H1 (cell line): Measurements from ENCODE around the gene ARSI. TPM values are rescaled to one million over a fixed set of nuclear protein-coding genes. Genes with fewer than 3 reads are reported as not detected.

Experiments
- CTCF ChIA-PET: fragments of 300-600 bp; sonication (Branson Sonifier 250); formaldehyde crosslinking; loops from one replicate; lab custom pipeline; 2021; ENCODE audit not compliant: partially characterized antibody; lab: Charles Lee
- POLR2A ChIA-PET: fragments of 300-600 bp; sonication (Branson Sonifier 250); formaldehyde crosslinking; loops from one replicate; lab custom pipeline; 2021; ENCODE audit warnings: inconsistent platforms; ENCODE audit not compliant: partially characterized antibody; lab: Charles Lee
- DNase-seq, 2 experiments: peaks; one replicate each; pipeline versions ENCODE4 v3.0.0 to v3.0.0-alpha.2; 2010 to 2022; ENCODE audit warnings: low spot score in 2 of 2, low read depth in 1 of 2, mixed read lengths in 1 of 2
- FAIRE-seq: peaks from 2 replicates; lab custom pipeline; 2011; peaks lifted over from hg19 to GRCh38; lab: Jason Lieb, UNC
- H2AFZ ChIP-seq: 2 replicates; pipeline ENCODE4 v1.8.1; 2012; ENCODE audit warnings: low read length, inconsistent platforms
- H2AK5ac ChIP-seq: 2 replicates; pipeline ENCODE4 v1.6.1; 2013; ENCODE audit warnings: low read depth, low read length
- H2BK120ac ChIP-seq: replicated peaks from 2 replicates; pipeline ENCODE3; 2013; ENCODE audit warnings: low read depth, low read length, inconsistent platforms
- H2BK12ac ChIP-seq: 2 replicates; pipeline ENCODE4 v1.6.1; 2013; ENCODE audit warnings: low read depth, low read length
- H2BK15ac ChIP-seq: 2 replicates; pipeline ENCODE4 v1.6.1; 2013; ENCODE audit warnings: low read length
- H2BK20ac ChIP-seq: 2 replicates; pipeline ENCODE4 v1.6.1; 2013; ENCODE audit warnings: low read length
- H2BK5ac ChIP-seq: 2 replicates; pipeline ENCODE4 v1.6.1; 2013; ENCODE audit warnings: low read depth, low read length
- H3K14ac ChIP-seq: 2 replicates; pipeline ENCODE4 v1.6.1; 2013; ENCODE audit warnings: inconsistent platforms; ENCODE audit not compliant: insufficient read length
- H3K18ac ChIP-seq: 2 replicates; pipeline ENCODE4 v1.6.1; 2013; ENCODE audit warnings: low read length; ENCODE audit errors: extremely low read depth
- H3K23ac ChIP-seq: 2 replicates; pipeline ENCODE4 v1.6.1; 2013; ENCODE audit warnings: inconsistent platforms; ENCODE audit not compliant: insufficient read length
- H3K23me2 ChIP-seq: 2 replicates; pipeline ENCODE4 v1.6.1; 2013; ENCODE audit warnings: low read depth, low read length
- H3K27ac ChIP-seq: 2 replicates; pipeline ENCODE4 v1.6.1; 2011; ENCODE audit warnings: low read depth, low read length, inconsistent platforms
- H3K27me3 ChIP-seq, 4 experiments: replicated peaks in 1 of 4; 1 replicate in 1 of 4; 2 replicates in 3 of 4; pipeline versions ENCODE4 v1.6.1 to v1.8.1; 2011 to 2013; ENCODE audit warnings: low read length in 3 of 4, mild to moderate bottlenecking in 3 of 4, inconsistent platforms in 2 of 4, mixed read lengths in 2 of 4, moderate library complexity in 1 of 4; ENCODE audit not compliant: control insufficient read depth in 3 of 4, insufficient read depth in 3 of 4; ENCODE audit errors: extremely low read depth in 1 of 4
- H3K36me3 ChIP-seq, 4 experiments: 2 replicates each; pipeline versions ENCODE4 v1.6.1 to v1.8.1; 2011 to 2013; ENCODE audit warnings: mild to moderate bottlenecking in 4 of 4, low read length in 3 of 4, moderate library complexity in 2 of 4, control low read depth in 1 of 4, inconsistent platforms in 1 of 4; ENCODE audit not compliant: insufficient read depth in 4 of 4, control insufficient read depth in 2 of 4
- H3K4ac ChIP-seq: replicated peaks from 2 replicates; pipeline ENCODE3; 2013; ENCODE audit warnings: low read length, low read depth, mixed read lengths, inconsistent platforms; ENCODE audit not compliant: insufficient read length
- H3K4me1 ChIP-seq, 4 experiments: replicated peaks in 1 of 4; 1 replicate in 1 of 4; 2 replicates in 3 of 4; pipeline versions ENCODE4 v1.6.1 to v1.8.1; 2011 to 2013; ENCODE audit warnings: low read length in 3 of 4, inconsistent platforms in 2 of 4, mixed read lengths in 1 of 4; ENCODE audit not compliant: insufficient read depth in 4 of 4, control insufficient read depth in 3 of 4
- H3K4me2 ChIP-seq, 2 experiments: 2 replicates each; pipeline versions ENCODE4 v1.6.1 to v1.8.1; 2011 to 2013; ENCODE audit warnings: low read depth in 2 of 2, low read length in 2 of 2, control low read depth in 1 of 2, inconsistent platforms in 1 of 2, mild to moderate bottlenecking in 1 of 2; ENCODE audit not compliant: insufficient read depth in 1 of 2
- H3K4me3 ChIP-seq, 4 experiments: fragments of 200-600, 300-600 bp in 1 of 4; sonication (generic), shearing (Covaris generic), sonication (Bioruptor Twin) in 1 of 4; 2 replicates each; pipeline versions ENCODE4 v1.5.1 to v1.8.1; 2011 to 2016; ENCODE audit warnings: low read length in 4 of 4, low read depth in 3 of 4, control low read depth in 2 of 4, inconsistent platforms in 2 of 4, mild to moderate bottlenecking in 2 of 4, mixed read lengths in 1 of 4, moderate library complexity in 1 of 4; ENCODE audit not compliant: insufficient read depth in 2 of 4; ENCODE audit errors: extremely low read depth in 1 of 4
- H3K56ac ChIP-seq: replicated peaks from 2 replicates; pipeline ENCODE3; 2013; ENCODE audit warnings: low read depth, mild to moderate bottlenecking, mixed read lengths, low read length, inconsistent platforms; ENCODE audit not compliant: insufficient read length
- H3K79me1 ChIP-seq: 2 replicates; pipeline ENCODE4 v1.6.1; 2013; ENCODE audit warnings: low read depth, low read length, control low read depth
- H3K79me2 ChIP-seq, 2 experiments: 2 replicates each; pipeline versions ENCODE4 v1.6.1 to v1.8.1; 2012 to 2013; ENCODE audit warnings: low read length in 2 of 2, mild to moderate bottlenecking in 2 of 2, inconsistent platforms in 1 of 2; ENCODE audit not compliant: insufficient read depth in 2 of 2, control insufficient read depth in 1 of 2
- H3K9ac ChIP-seq, 4 experiments: replicated peaks in 1 of 4; 1 replicate in 1 of 4; 2 replicates in 3 of 4; pipeline versions ENCODE4 v1.6.1 to v1.8.1; 2011 to 2013; ENCODE audit warnings: low read depth in 3 of 4, low read length in 3 of 4, control low read depth in 2 of 4, mild to moderate bottlenecking in 2 of 4, moderate library complexity in 2 of 4, inconsistent platforms in 1 of 4; ENCODE audit errors: extremely low read depth in 1 of 4
- H3K9me3 ChIP-seq, 2 experiments: 2 replicates each; pipeline versions ENCODE4 v1.6.1 to v1.8.1; 2012 to 2013; ENCODE audit warnings: mild to moderate bottlenecking in 2 of 2, moderate library complexity in 2 of 2, control low read depth in 1 of 2, inconsistent platforms in 1 of 2, low read depth in 1 of 2, low read length in 1 of 2, mixed read lengths in 1 of 2; ENCODE audit not compliant: insufficient read depth in 2 of 2
- H4K20me1 ChIP-seq, 2 experiments: replicated peaks in 1 of 2; 2 replicates each; pipeline versions ENCODE3 to v1.8.1; 2011 to 2013; ENCODE audit warnings: inconsistent platforms in 2 of 2, low read length in 2 of 2, mild to moderate bottlenecking in 1 of 2; ENCODE audit not compliant: insufficient read depth in 2 of 2, control insufficient read depth in 1 of 2
- H4K5ac ChIP-seq: 2 replicates; pipeline ENCODE4 v1.6.1; 2013; ENCODE audit warnings: low read length, low read depth, mixed read lengths, inconsistent platforms; ENCODE audit not compliant: insufficient read length
- H4K8ac ChIP-seq: 2 replicates; pipeline ENCODE4 v1.8.0; 2013; ENCODE audit warnings: mild to moderate bottlenecking, moderate library complexity, low read length, inconsistent platforms; ENCODE audit not compliant: insufficient read depth; ENCODE audit errors: extremely low read depth
- H4K91ac ChIP-seq: replicated peaks from 2 replicates; pipeline ENCODE3; 2013; ENCODE audit warnings: low read length, mixed read lengths, inconsistent platforms; ENCODE audit not compliant: insufficient read length
- CHD2 ChIP-seq: IDR thresholded peaks from 2 replicates; pipeline ENCODE4 v1.6.1; 2012; ENCODE audit warnings: low read length, improper control_type of control experiment
- MAX ChIP-seq: IDR thresholded peaks from 2 replicates; pipeline ENCODE4 v1.6.1; 2012; ENCODE audit warnings: inconsistent platforms
- SIN3A ChIP-seq, 2 experiments: IDR thresholded peaks in 1 of 2; conservative IDR thresholded peaks in 1 of 2; 2 replicates each; pipeline ENCODE4 v1.6.1; 2011 to 2012; ENCODE audit warnings: low read length in 2 of 2, improper control_type of control experiment in 1 of 2, low read depth in 1 of 2, mild to moderate bottlenecking in 1 of 2
- WGBS, 2 experiments: shearing (Covaris generic) in 1 of 2; methylation state at CpG; one replicate each; pipeline versions ENCODE4 v1.1.6 to v1.1.7; 2013 to 2015; ENCODE audit warnings: low lambda C conversion rate in 2 of 2, mixed read lengths in 2 of 2, inconsistent platforms in 1 of 2, low coverage in 1 of 2, missing lambda C conversion rate in 1 of 2; ENCODE audit not compliant: insufficient replicate concordance in 2 of 2, insufficient coverage in 1 of 2, insufficient read length in 1 of 2; ENCODE audit errors: extremely low coverage in 1 of 2, missing lambda C conversion rate in 1 of 2; 5-methylcytosine and 5-hydroxymethylcytosine counted together
- polyA plus RNA-seq, 7 experiments: library from polyadenylated mRNA; depleted of rRNA in 3 of 7; stranded (reverse) in 5 of 7; unstranded in 2 of 7; fragments of >200 nt in 5 of 7; fragments of 200-250 nt in 2 of 7; gene quantifications; 1 replicate in 5 of 7; 2 replicates in 1 of 7; 4 replicates in 1 of 7; pipeline versions ENCODE4 v1.2.1 to v1.2.3, GENCODE V29; 2011 to 2013; ENCODE audit warnings: missing spikeins in 2 of 7, mixed read lengths in 2 of 7
- total RNA-seq: library from RNA; stranded (reverse); fragmentation: NEBNext Ultra II Directional; extraction: Animal tissue kit (Norgen Biotek cat#: 25700); gene quantifications from 2 replicates; pipeline ENCODE4 v1.2.1, GENCODE V29; 2021

The ARSI gene
- total and polyA plus RNA-seq, 2 of the 8 experiments (the other 6 are each of a cell fraction or from before 2014, with no cell fraction given), result 4.5 to 6.7 TPM

GRCh38 chr5:150329881-150330876, 27.5 kb upstream of the ARSI start:
- 94% methylated on average over 17 of the region's 17 CpGs; no CpG with 5 or more reads in 1 of the 2 experiments for WGBS, 2 experiments
- CTCF ChIA-PET, result interaction anchor here (0.8 to 15.6 kb wide), 7 partner anchors 10 to 231 kb away, joined by 3 to 126 read pairs (median 3); no protein-coding TSS in a partner anchor

More at GRCh38 chr5:150329881-150330876, 27.5 kb upstream of the ARSI start:
- H2BK20ac ChIP-seq, result no peak overlapping the region
- H3K27ac ChIP-seq, result no peak overlapping the region
- no peaks in the 10 kb centered on the region for H3K9me3 ChIP-seq
- no peak overlapping the region for H2BK15ac ChIP-seq
- no peaks in the 10 kb centered on the region for H3K79me1 ChIP-seq
- H3K56ac ChIP-seq, result no peak overlapping the region
- H2BK12ac ChIP-seq, result no peak overlapping the region
- no peak overlapping the region for H3K9ac ChIP-seq
- POLR2A ChIA-PET, result no interaction called here
- H2AK5ac ChIP-seq, result no peak overlapping the region
- no peaks in the 10 kb centered on the region for H3K23me2 ChIP-seq
- H4K5ac ChIP-seq, result no peak overlapping the region
- TF ChIP-seq SIN3A (conservative IDR thresholded peaks at IDR 0.05 in 1 of 2, IDR thresholded peaks at IDR 0.05 in 1 of 2; ENCODE audit: low read depth in 1 of 2, low read length in 2 of 2), result no peak
- no peak for TF ChIP-seq CHD2
- TF ChIP-seq MAX, result no peak
- H3K79me2 ChIP-seq, result no peaks in the 10 kb centered on the region
- no peak overlapping the region for H2AFZ ChIP-seq
- peaks cover 0 to 2% (median 0%) of the 10 kb centered on the region in 4 experiments; a peak in 1 of 7 replicates for H3K4me1 ChIP-seq
- no peak overlapping the region for H2BK5ac ChIP-seq
- H3K36me3 ChIP-seq, result no peaks in the 10 kb centered on the region
- H3K23ac ChIP-seq, result no peak overlapping the region
- H4K8ac ChIP-seq, result no peak overlapping the region
- no peak overlapping the region for H3K4ac ChIP-seq
- no peak for FAIRE-seq
- H3K14ac ChIP-seq, result no peak overlapping the region
- H2BK120ac ChIP-seq, result no peak overlapping the region
- no peaks in the 10 kb centered on the region for H4K20me1 ChIP-seq
- H3K4me3 ChIP-seq, result no peak overlapping the region
- H4K91ac ChIP-seq, result no peak overlapping the region
- no peak overlapping the region for H3K4me2 ChIP-seq
- H3K18ac ChIP-seq, result no peak overlapping the region
- no peak for DNase-seq
- no peaks in the 10 kb centered on the region for H3K27me3 ChIP-seq
